Fibroblast of pulmonary artery (primary cell): ENCODE measurements around the gene AP1S3.
A peak's percentile ranks its signal among the peaks of the same experiment; 100 is the strongest.

Source experiments
- DNase-seq: peaks from one replicate; pipeline ENCODE4 v3.0.0-alpha.2; 2010; ENCODE audit warnings: low read depth
- H3K4me3 ChIP-seq: replicated peaks from 2 replicates; pipeline ENCODE4 v1.5.1; 2011; ENCODE audit warnings: low read depth, mild to moderate bottlenecking, control low read depth, low read length, moderate library complexity
- TF ChIP-seq, protein P1 (sequence below): IDR thresholded peaks from 2 replicates; pipeline ENCODE4 v1.5.1; 2011; ENCODE audit warnings: mild to moderate bottlenecking, control low read depth, low read length, inconsistent platforms; ENCODE audit errors: missing control alignments

Gene AP1S3

DNA sequence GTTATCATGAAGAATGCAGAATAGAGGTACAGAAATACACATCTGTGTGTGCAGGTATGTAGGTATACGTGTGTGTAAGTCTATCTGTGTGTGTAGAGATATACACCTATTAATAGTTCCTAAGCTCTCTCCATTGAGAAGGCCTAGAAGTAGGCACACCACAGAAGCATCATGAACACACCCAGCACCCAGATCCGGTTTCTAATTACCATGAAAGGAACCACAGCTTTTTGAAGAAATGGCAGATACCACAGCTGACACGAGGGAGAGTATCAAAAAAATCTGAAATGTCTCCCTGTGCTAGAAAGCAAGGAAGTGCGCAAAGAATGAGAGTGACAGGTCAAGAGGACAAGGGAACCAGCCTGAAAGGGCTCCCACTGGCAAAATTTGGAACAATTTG lies 27.7 kb upstream of the AP1S3 start:
- DNase-seq: no peak
- TF ChIP-seq, protein P1, sequence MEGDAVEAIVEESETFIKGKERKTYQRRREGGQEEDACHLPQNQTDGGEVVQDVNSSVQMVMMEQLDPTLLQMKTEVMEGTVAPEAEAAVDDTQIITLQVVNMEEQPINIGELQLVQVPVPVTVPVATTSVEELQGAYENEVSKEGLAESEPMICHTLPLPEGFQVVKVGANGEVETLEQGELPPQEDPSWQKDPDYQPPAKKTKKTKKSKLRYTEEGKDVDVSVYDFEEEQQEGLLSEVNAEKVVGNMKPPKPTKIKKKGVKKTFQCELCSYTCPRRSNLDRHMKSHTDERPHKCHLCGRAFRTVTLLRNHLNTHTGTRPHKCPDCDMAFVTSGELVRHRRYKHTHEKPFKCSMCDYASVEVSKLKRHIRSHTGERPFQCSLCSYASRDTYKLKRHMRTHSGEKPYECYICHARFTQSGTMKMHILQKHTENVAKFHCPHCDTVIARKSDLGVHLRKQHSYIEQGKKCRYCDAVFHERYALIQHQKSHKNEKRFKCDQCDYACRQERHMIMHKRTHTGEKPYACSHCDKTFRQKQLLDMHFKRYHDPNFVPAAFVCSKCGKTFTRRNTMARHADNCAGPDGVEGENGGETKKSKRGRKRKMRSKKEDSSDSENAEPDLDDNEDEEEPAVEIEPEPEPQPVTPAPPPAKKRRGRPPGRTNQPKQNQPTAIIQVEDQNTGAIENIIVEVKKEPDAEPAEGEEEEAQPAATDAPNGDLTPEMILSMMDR: no peak
- H3K4me3 ChIP-seq: no peak overlapping the region

DNA sequence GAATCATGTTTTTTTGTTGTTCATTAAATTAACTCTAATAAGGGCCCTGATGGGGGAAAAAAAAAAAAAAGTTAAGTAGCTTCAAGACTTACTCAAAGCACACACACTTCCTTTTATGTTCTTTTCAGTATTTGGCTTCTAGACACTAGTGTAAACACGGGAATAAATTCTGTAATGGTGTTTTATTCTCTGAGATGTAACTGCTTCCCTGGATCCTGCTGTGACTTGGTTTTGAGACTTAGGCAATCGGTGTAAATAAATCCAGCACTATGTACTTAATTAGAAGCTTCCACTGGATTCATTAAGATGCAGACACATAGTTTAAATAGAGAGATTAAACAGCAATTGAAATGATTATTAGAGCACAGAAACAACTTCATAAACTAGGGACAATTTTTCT lies 26.1 kb upstream of the AP1S3 start:
- TF ChIP-seq, protein P1: no peak
- no peak overlapping the region for H3K4me3 ChIP-seq
- no peak for DNase-seq

DNA sequence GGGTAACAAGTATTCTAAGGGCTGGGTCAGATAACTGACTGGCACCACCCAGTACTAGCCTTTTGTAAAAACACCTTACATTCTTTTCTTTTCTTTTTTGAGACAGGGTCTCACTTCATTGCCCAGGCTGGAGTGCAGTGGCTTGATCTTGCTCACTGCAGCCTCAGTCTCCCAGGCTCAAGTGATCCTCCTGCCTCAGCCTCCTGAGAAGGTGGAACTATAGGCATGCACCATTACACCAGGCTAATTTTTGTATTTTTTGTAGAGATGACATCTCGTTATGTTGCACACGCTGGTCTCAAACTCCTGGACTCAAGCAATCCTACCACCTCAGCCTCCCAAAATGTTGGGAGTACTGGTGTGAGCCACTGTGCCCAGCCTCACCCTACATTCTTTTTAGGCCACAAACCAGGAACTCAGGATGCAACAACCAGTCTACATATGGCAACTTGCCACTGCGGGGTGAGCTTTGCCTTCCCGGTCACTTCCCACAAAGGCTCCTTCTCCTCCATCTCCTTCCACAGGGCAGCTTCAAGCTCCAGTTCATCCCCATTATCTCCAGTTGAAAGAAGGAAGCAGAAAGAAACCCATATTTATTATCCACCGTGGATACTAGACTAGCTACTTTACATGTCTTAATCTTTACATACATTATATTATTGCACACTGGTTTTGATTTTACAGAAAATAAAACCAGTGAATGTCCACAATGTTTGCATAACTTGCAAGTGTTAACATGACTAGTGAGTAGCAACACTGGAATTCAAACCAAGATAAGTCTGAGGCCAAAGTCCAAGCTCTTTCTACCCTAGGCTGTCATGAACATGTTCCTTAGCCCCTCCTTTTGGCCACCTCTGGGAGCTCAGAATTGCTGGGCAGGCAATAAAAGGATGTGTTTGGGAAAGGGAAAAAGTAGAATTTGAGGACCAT lies 23.7 kb upstream of the AP1S3 start:
- TF ChIP-seq, protein P1: peak; percentile 26
- no peak overlapping the region for H3K4me3 ChIP-seq
- DNase-seq: peak; percentile 85

DNA sequence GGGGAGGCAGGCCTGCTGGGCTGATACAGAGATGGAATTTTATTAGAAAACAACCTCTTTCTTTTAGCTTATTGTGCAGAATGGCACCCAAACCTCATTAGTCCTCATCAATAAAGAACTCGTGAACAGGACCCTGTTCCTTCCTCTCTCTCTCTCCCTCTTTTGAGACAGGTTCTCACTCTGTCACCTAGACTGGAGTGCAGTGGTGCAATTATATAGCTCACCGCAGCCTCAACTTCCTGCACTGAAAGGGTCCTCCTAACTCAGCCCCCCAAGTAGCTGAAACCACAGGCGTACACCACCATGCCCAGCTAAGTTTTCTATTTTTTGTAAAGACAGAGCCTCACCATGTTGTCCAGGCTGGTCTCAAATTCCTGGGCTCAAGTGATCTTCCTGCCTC lies 21.7 kb upstream of the AP1S3 start:
- DNase-seq: no peak
- no peak overlapping the region for H3K4me3 ChIP-seq
- TF ChIP-seq, protein P1: no peak

DNA sequence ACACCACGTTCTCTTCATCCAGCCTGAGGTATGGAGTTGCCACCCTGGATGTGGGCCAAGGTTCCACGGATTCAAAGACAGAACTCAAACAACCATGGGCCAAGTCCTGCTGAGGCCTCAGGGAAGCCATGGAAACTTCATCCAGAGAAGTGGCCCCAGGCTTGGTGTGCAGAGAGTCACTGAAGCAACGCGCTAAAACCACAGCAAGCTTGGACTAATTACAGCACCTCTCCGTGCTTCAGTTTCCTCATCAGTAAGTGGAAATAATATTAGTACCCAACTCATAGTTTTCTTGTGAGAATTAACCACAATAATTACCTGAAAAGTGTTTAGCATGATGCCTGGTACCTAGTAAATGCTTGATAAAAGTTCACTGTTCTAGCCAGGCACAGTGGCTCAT lies 19.2 kb upstream of the AP1S3 start:
- no peak overlapping the region for H3K4me3 ChIP-seq
- TF ChIP-seq, protein P1: no peak
- no peak for DNase-seq

DNA sequence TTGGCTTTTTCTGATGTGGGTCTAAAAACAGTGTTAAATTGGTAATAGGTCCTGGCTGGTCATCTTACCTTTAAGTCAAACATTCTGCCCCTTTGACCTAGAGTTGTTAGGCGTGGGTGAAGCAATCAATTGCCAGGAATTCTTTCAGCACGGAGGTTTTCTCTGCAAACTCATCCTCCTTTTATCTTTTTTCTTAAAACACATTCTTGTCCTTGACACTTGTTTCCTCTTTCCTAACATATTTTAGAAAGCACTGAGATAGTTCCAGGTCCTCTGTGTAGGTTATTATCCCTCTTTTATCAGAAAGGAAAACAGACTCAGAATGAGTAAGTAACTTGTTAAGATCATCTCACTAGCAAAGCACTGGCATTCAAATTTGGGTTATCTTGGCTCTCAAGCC lies 18.6 kb upstream of the AP1S3 start:
- DNase-seq: peak; percentile 31
- no peak overlapping the region for H3K4me3 ChIP-seq
- TF ChIP-seq, protein P1: no peak

DNA sequence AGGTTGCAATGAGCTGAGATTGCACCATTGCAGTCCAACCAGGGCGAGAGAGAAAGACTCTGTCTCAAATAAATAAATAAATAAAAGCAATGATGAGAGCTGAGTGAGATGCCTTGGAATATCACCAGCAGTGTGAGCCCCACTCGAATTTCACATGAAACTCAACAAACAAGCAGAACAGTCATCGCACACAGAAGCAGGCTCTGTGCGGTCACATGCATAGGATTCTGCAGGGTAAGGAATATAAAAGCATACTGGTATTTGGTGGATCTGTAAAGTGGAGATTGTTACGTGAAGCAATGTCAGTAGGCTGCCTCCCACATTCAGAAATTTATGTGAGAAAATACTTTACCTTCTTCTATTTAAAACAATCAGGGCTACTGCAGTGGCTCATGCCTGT lies 18.0 kb upstream of the AP1S3 start:
- peak; percentile 36 for DNase-seq
- TF ChIP-seq, protein P1: no peak
- no peak overlapping the region for H3K4me3 ChIP-seq
